Uterus (tissue), 2 donors: Measurements from ENCODE around the gene EPHA4.

ENCODE experiments used
- POLR2A ChIP-seq, 2 donors: fragments of 450-650 bp; IDR thresholded peaks; one replicate each; pipeline ENCODE4 v1.6.1; 2016; ENCODE audit warnings: antibody characterized with exemption in 2 of 2, mild to moderate bottlenecking in 1 of 2, moderate library complexity in 1 of 2
- TF ChIP-seq, protein P1 (sequence below), 4 experiments: fragments of 200-600 bp in 2 of 4; fragments of 450-650 bp in 2 of 4; sonication (generic) in 2 of 4; IDR thresholded peaks; one replicate each; pipeline ENCODE4 v1.5.1; 2016 to 2019; ENCODE audit warnings: antibody characterized with exemption in 4 of 4, mild to moderate bottlenecking in 2 of 4, moderate library complexity in 1 of 4

DNA sequence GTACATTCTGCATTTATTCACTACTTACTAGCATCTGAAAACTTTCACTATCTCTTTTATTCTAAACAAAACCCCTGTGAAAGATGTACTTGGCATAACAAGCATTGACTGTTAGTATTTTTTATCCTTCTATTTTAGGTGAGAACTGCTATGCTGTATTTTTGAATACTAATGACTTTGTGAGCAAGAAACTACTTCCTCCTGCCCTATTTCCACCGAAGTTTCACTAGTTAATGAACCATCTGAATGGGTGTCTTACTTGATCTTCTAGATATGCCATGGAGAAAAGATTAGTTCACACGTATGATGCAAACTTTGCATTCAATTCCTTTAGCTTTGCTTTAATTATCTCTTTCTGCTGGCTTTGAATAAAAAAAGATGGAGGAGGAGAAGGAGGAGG, 68.1 kb downstream of the EPHA4 start:
- TF ChIP-seq, protein P1, sequence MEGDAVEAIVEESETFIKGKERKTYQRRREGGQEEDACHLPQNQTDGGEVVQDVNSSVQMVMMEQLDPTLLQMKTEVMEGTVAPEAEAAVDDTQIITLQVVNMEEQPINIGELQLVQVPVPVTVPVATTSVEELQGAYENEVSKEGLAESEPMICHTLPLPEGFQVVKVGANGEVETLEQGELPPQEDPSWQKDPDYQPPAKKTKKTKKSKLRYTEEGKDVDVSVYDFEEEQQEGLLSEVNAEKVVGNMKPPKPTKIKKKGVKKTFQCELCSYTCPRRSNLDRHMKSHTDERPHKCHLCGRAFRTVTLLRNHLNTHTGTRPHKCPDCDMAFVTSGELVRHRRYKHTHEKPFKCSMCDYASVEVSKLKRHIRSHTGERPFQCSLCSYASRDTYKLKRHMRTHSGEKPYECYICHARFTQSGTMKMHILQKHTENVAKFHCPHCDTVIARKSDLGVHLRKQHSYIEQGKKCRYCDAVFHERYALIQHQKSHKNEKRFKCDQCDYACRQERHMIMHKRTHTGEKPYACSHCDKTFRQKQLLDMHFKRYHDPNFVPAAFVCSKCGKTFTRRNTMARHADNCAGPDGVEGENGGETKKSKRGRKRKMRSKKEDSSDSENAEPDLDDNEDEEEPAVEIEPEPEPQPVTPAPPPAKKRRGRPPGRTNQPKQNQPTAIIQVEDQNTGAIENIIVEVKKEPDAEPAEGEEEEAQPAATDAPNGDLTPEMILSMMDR (IDR thresholded peaks at IDR 0.05) = no peak
- TF ChIP-seq POLR2A (IDR thresholded peaks at IDR 0.05) = no peak
